OCI-LY1 (cell line): ENCODE data around the gene PBX1.

Experiments
- EZH2 ChIP-seq: fragments of 200-600 bp; sonication (generic), shearing (Covaris generic); IDR thresholded peaks from 2 replicates; pipeline ENCODE4 v1.8.0; 2017; ENCODE audit warnings: borderline replicate concordance, mixed run types, mild to moderate bottlenecking, antibody characterized with exemption, low read length, moderate library complexity, mixed read lengths
- TF ChIP-seq, protein P1 (sequence below): fragments of 200-600 bp; sonication (generic), shearing (Covaris generic); IDR thresholded peaks from 2 replicates; pipeline ENCODE4 v1.5.1; 2017; ENCODE audit warnings: mild to moderate bottlenecking, antibody characterized with exemption, low read length, moderate library complexity, mixed read lengths

DNA sequence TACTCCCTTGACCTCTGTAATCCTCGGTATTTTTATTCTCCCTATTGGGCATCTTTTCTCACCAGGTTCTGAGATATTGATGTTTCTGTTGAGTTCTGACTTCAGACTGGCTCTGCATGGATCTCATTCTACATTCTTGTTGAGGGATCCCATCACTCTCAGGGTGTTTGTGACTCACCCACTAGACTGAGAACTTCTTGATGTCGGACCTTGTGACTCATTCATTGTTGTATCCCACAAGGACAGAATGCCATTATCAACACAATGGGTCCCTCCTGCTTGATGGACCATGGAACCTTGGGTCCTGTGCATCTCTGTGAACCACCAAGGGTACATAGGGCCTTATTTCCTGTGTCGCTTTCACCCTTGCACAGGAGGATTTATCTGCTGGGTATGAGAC, 174.1 kb downstream of the PBX1 start:
- no peak for TF ChIP-seq EZH2
- TF ChIP-seq, protein P1, sequence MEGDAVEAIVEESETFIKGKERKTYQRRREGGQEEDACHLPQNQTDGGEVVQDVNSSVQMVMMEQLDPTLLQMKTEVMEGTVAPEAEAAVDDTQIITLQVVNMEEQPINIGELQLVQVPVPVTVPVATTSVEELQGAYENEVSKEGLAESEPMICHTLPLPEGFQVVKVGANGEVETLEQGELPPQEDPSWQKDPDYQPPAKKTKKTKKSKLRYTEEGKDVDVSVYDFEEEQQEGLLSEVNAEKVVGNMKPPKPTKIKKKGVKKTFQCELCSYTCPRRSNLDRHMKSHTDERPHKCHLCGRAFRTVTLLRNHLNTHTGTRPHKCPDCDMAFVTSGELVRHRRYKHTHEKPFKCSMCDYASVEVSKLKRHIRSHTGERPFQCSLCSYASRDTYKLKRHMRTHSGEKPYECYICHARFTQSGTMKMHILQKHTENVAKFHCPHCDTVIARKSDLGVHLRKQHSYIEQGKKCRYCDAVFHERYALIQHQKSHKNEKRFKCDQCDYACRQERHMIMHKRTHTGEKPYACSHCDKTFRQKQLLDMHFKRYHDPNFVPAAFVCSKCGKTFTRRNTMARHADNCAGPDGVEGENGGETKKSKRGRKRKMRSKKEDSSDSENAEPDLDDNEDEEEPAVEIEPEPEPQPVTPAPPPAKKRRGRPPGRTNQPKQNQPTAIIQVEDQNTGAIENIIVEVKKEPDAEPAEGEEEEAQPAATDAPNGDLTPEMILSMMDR, result no peak
